Ascending aorta (tissue), 2 donors: ENCODE results near the gene ZC3H18. TPM values are rescaled to one million over a fixed set of nuclear protein-coding genes. Genes with fewer than 3 reads are reported as not detected.

Source experiments
- DNase-seq, 2 donors: peaks; one replicate each; pipeline ENCODE4 v3.0.0-alpha.2; 2019; ENCODE audit warnings: low spot score in 2 of 2
- H3K27ac ChIP-seq, 2 donors: fragments of 200-600 bp; sonication (generic); one replicate each; pipeline ENCODE4 v1.5.1; 2016 to 2017; ENCODE audit warnings: mild to moderate bottlenecking in 1 of 2
- H3K27me3 ChIP-seq: fragments of 200-600 bp; sonication (generic); one replicate; pipeline ENCODE4 v1.5.1; 2017
- H3K36me3 ChIP-seq, 2 donors: fragments of 200-600 bp; sonication (generic); one replicate each; pipeline ENCODE4 v1.5.1; 2016
- H3K4me1 ChIP-seq, 2 donors: fragments of 200-600 bp; sonication (generic); one replicate each; pipeline ENCODE4 v1.5.1; 2016 to 2017; ENCODE audit warnings: mild to moderate bottlenecking in 1 of 2
- H3K4me3 ChIP-seq, 2 donors: fragments of 200-600 bp; sonication (generic); one replicate each; pipeline ENCODE4 v1.5.1; 2016 to 2017; ENCODE audit warnings: mild to moderate bottlenecking in 1 of 2
- H3K9me3 ChIP-seq, 2 donors: fragments of 200-600 bp; sonication (generic); one replicate each; pipeline ENCODE4 v1.5.1; 2016
- intact Hi-C: fragments of 100-400 bp; cut with DNase I; formaldehyde crosslinking; loops from one replicate; pipeline ENCODE4 v1.15.1; 2023
- total RNA-seq: library from RNA; depleted of rRNA; stranded (reverse); fragments of >200 nt; gene quantifications from one replicate; pipeline ENCODE4 v1.1.0, GENCODE V29; 2016
- TF ChIP-seq, protein P1 (sequence below), 3 experiments: fragments of 200-600 bp in 2 of 3; fragments of 450-650 bp in 1 of 3; sonication (generic) in 2 of 3; IDR thresholded peaks; one replicate each; pipeline ENCODE4 v1.5.1; 2016 to 2019; ENCODE audit warnings: antibody characterized with exemption in 3 of 3, mild to moderate bottlenecking in 1 of 3, moderate library complexity in 1 of 3

ZC3H18 gene
- total RNA-seq, 1 donor from 2014 or later, result 36.3 TPM

GRCh38 chr16:88653101-88653500, 82.9 kb downstream of the ZC3H18 start:
- DNase-seq, result no peak
- intact Hi-C loops, result no loop called here
- peaks cover 10 to 37% of the 10 kb centered on the region in 2 donors for H3K36me3 ChIP-seq

GRCh38 chr16:88653596-88654362, 83.6 kb downstream of the ZC3H18 start:
- DNase-seq, result no peak
- peaks cover 10 to 40% of the 10 kb centered on the region in 2 donors for H3K36me3 ChIP-seq
- intact Hi-C loops, result no loop called here

More at GRCh38 chr16:88653101-88653500, 82.9 kb downstream of the ZC3H18 start:
- no peak overlapping the region for H3K27ac ChIP-seq
- H3K9me3 ChIP-seq, result no peaks in the 10 kb centered on the region
- H3K4me3 ChIP-seq, result no peak overlapping the region
- H3K27me3 ChIP-seq, result no peaks in the 10 kb centered on the region
- TF ChIP-seq, protein P1, sequence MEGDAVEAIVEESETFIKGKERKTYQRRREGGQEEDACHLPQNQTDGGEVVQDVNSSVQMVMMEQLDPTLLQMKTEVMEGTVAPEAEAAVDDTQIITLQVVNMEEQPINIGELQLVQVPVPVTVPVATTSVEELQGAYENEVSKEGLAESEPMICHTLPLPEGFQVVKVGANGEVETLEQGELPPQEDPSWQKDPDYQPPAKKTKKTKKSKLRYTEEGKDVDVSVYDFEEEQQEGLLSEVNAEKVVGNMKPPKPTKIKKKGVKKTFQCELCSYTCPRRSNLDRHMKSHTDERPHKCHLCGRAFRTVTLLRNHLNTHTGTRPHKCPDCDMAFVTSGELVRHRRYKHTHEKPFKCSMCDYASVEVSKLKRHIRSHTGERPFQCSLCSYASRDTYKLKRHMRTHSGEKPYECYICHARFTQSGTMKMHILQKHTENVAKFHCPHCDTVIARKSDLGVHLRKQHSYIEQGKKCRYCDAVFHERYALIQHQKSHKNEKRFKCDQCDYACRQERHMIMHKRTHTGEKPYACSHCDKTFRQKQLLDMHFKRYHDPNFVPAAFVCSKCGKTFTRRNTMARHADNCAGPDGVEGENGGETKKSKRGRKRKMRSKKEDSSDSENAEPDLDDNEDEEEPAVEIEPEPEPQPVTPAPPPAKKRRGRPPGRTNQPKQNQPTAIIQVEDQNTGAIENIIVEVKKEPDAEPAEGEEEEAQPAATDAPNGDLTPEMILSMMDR (IDR thresholded peaks at IDR 0.05), result no peak
- peaks cover 0 to 11% of the 10 kb centered on the region in 2 donors for H3K4me1 ChIP-seq

DNA sequence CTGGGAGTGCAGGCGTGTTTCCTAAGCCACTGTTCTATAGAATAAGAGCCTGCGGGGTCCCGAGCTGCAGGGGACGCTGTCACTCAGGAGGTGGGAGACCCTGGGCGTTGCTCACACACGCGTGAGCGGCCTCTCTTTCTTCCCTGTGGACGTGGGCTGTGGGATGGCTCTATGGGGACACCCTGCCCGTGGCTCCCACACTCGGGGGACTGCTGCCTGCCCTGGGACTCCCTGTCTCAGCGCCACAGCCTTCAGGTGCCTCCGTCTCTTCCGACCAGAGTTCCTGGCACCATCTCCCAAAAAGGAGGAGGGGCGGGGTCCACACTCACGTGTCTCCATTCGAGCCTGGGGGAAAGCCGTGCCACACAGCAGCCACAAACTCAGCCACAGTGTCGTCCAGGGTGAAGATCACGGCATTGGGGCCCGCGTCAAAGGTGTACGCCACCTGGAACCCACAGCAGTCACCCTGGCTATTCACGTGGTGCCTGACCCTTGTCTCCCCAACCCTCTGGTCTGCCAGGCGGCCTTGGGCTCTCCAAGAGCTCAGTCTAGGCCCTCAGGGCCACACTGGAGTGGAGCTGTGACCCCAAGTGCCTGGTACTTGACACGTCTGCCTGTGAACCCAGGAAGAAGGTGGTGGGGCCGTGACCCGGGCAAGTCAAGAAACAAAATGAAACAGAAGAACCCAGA, 84.3 kb downstream of the ZC3H18 start:
- H3K27me3 ChIP-seq, result no peaks in the 10 kb centered on the region
- peaks cover 0 to 11% of the 10 kb centered on the region in 2 donors for H3K4me1 ChIP-seq
- no peak for DNase-seq
- H3K9me3 ChIP-seq, result no peaks in the 10 kb centered on the region
- H3K27ac ChIP-seq, result no peak overlapping the region
- intact Hi-C loops, result no loop called here
- TF ChIP-seq, protein P1 (IDR thresholded peaks at IDR 0.05), result no peak
- no peak overlapping the region for H3K4me3 ChIP-seq
- H3K36me3 ChIP-seq, result peaks cover 10 to 40% of the 10 kb centered on the region in 2 donors

More at GRCh38 chr16:88653596-88654362, 83.6 kb downstream of the ZC3H18 start:
- Histone ChIP-seq H3K27me3 (no peaks in the 10 kb centered on the region), H3K4me1 (peaks cover 0 to 11% of the 10 kb centered on the region in 2 donors), H3K27ac (no peak overlapping the region), H3K9me3 (no peaks in the 10 kb centered on the region), H3K4me3 (no peak overlapping the region)
- TF ChIP-seq, protein P1 (IDR thresholded peaks at IDR 0.05), result no peak

DNA sequence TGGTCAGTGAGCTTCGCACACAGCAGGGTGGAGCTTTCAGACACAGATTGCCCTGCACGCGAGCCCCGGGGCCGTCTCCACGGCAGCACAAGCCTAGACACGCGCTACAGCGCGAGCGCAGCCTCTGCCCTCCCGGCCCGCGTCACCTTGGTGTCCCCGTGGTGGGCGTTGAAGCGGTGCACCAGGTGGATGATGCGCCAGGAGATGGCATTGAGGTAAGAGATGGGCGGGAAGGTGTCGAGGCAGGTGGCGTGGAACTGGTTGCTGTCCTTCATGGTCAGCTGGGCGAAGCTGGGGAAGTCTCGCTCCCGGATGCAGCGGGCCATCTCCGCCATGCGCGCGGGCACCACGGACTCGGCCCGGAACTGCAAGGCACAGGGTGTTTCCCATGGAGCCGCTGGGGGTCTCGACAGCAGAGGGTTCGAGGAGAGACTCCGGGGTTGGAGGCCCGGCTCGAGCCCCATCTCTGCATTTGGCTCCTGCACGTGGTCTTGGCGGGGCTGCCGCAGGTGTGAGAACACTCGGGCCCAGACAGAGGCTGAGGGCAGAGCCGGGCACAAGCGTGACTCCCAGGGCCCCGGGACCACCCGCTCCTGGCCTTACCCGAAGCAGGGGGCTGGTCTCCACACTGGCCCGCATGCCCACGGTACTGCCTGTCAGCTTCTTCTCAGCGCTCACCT, 85.0 kb downstream of the ZC3H18 start:
- no peaks in the 10 kb centered on the region for H3K9me3 ChIP-seq
- H3K27me3 ChIP-seq, result no peaks in the 10 kb centered on the region
- DNase-seq, result no peak
- TF ChIP-seq, protein P1 (IDR thresholded peaks at IDR 0.05), result no peak
- intact Hi-C loops, result no loop called here
- H3K4me1 ChIP-seq, result peaks cover 0 to 8% of the 10 kb centered on the region in 2 donors
- peaks cover 10 to 40% of the 10 kb centered on the region in 2 donors for H3K36me3 ChIP-seq
- no peak overlapping the region for H3K27ac ChIP-seq
- no peak overlapping the region for H3K4me3 ChIP-seq

DNA sequence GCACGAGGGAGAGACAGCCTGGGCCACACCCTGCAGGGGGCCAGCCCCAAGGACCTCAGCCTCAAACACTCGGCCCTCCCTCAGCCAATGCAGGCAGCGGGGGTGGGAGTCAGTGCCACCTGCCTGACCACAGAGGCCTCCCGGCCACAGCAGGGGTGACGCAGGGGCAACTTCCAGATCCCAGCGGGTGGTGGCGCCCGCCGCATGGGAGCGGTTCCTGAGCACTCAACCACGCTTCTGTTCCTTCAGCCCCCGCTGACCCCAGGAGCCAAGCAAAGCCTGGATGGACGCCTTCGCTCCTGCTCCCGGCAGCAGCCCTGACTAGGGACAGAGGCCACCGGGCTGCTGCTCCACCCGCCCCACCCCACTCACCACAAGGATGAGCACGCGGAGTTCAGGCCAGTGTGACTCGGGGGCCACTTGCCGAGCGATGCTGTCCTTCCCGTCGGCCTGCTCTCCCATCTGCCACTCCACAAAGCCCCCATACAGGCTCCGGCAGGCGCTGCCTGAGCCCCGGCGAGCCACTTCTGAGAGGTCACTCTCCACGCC, 85.6 kb downstream of the ZC3H18 start:
- intact Hi-C loops, result no loop called here
- H3K9me3 ChIP-seq, result no peaks in the 10 kb centered on the region
- H3K36me3 ChIP-seq, result peaks cover 10 to 40% of the 10 kb centered on the region in 2 donors
- H3K4me1 ChIP-seq, result peaks cover 0 to 8% of the 10 kb centered on the region in 2 donors
- no peak overlapping the region for H3K27ac ChIP-seq
- no peaks in the 10 kb centered on the region for H3K27me3 ChIP-seq
- no peak for DNase-seq
- TF ChIP-seq, protein P1 (IDR thresholded peaks at IDR 0.05), result no peak
- no peak overlapping the region for H3K4me3 ChIP-seq
